Bronchial epithelial cell (primary cell): ENCODE results near the gene CNTFR. TPM values are rescaled to one million over a fixed set of nuclear protein-coding genes. Genes with fewer than 3 reads are reported as not detected.

ENCODE experiments used
- DNase-seq: peaks from one replicate; pipeline ENCODE4 v3.0.0-alpha.2; 2010; ENCODE audit warnings: low read depth
- FAIRE-seq: peaks from 2 replicates; lab custom pipeline; 2011; peaks lifted over from hg19 to GRCh38; lab: Jason Lieb, UNC
- H3K27me3 ChIP-seq: 2 replicates; pipeline ENCODE4 v1.5.1; 2011; ENCODE audit warnings: low read length; ENCODE audit not compliant: control insufficient read depth, insufficient read depth
- H3K36me3 ChIP-seq: 2 replicates; pipeline ENCODE4 v1.5.1; 2011; ENCODE audit warnings: low read length; ENCODE audit not compliant: control insufficient read depth, insufficient read depth
- H3K4me3 ChIP-seq: 2 replicates; pipeline ENCODE4 v1.5.1; 2011; ENCODE audit warnings: mild to moderate bottlenecking, low read depth, low read length, control low read depth
- CTCF ChIP-seq: IDR thresholded peaks from 2 replicates; pipeline ENCODE4 v1.5.1; 2011; ENCODE audit warnings: mild to moderate bottlenecking, moderate library complexity, low read length, control low read depth, inconsistent platforms; ENCODE audit not compliant: insufficient read depth, severe bottlenecking
- total RNA-seq: library from RNA; depleted of rRNA; stranded (reverse); fragments of >200 nt; gene quantifications from 2 replicates; pipeline ENCODE4 v1.2.1, GENCODE V29; 2014

Gene CNTFR
- total RNA-seq, 1 donor from 2014 or later = not detected

- H3K27me3 ChIP-seq = peaks cover 10% of the 10 kb centered on the region
- H3K4me3 ChIP-seq = no peak overlapping the region
- no peak for DNase-seq
- no peak for FAIRE-seq
- no peak for TF ChIP-seq CTCF
- no peaks in the 10 kb centered on the region for H3K36me3 ChIP-seq
Measured at GRCh38 chr9:34515959-34516358, 73.6 kb downstream of the CNTFR start.

- Histone ChIP-seq H3K36me3 (no peaks in the 10 kb centered on the region), H3K4me3 (no peak overlapping the region), H3K27me3 (peaks cover 10% of the 10 kb centered on the region)
- no peak for DNase-seq
- no peak for FAIRE-seq
- TF ChIP-seq CTCF = no peak
Measured at GRCh38 chr9:34514816-34515215, 74.7 kb downstream of the CNTFR start.

- Histone ChIP-seq H3K36me3 (no peaks in the 10 kb centered on the region), H3K4me3 (no peak overlapping the region), H3K27me3 (peaks cover 9% of the 10 kb centered on the region)
- no peak for TF ChIP-seq CTCF
- FAIRE-seq (no peak), DNase-seq (no peak)
Measured at GRCh38 chr9:34514401-34514800, 75.1 kb downstream of the CNTFR start.

- DNase-seq (no peak), FAIRE-seq (no peak)
- H3K4me3 ChIP-seq = no peak overlapping the region
- no peak for TF ChIP-seq CTCF
- H3K36me3 ChIP-seq = no peaks in the 10 kb centered on the region
- H3K27me3 ChIP-seq = peaks cover 6% of the 10 kb centered on the region
Measured at GRCh38 chr9:34513567-34514214, 75.8 kb downstream of the CNTFR start.

GRCh38 chr9:34512131-34513078 lies 77.1 kb downstream of the CNTFR start:
- DNase-seq = no peak
- no peak for TF ChIP-seq CTCF
- H3K4me3 ChIP-seq = no peak overlapping the region
- no peaks in the 10 kb centered on the region for H3K36me3 ChIP-seq
- peaks cover 6% of the 10 kb centered on the region for H3K27me3 ChIP-seq
- peak; percentile 90 for FAIRE-seq
